SK-N-SH (cell line): ENCODE measurements around the gene MRPL43. TPM values are rescaled to one million over a fixed set of nuclear protein-coding genes. Genes with fewer than 3 reads are reported as not detected.

Experiments
- CTCF ChIA-PET: fragments of 300-600, 350-600 bp; formaldehyde crosslinking; extraction: SDS; loops from one replicate; lab custom pipeline; 2021; lab: Yijun Ruan, JAX
- POLR2A ChIA-PET: fragments of 350-600 bp; sonication (Branson Sonifier 250); formaldehyde crosslinking; extraction: SDS; loops from one replicate; lab custom pipeline; 2020; ENCODE audit warnings: antibody characterized with exemption, inconsistent platforms; lab: Yijun Ruan, JAX
- DNase-seq: peaks from one replicate; pipeline ENCODE4 v3.0.0; 2012
- H2AFZ ChIP-seq: fragments of 200-600 bp; sonication (generic); 2 replicates; pipeline ENCODE4 v1.8.1; 2016; ENCODE audit warnings: antibody characterized with exemption, mild to moderate bottlenecking, low read depth
- H3F3A ChIP-seq: fragments of 200-600 bp; sonication (generic); replicated peaks from 2 replicates; pipeline ENCODE3; 2016; ENCODE audit warnings: antibody characterized with exemption, mild to moderate bottlenecking; ENCODE audit not compliant: insufficient read depth
- H3K27ac ChIP-seq, 2 experiments: fragments of 200-500 bp in 1 of 2; fragments of 200-600 bp in 1 of 2; sonication (Bioruptor generic) in 1 of 2; sonication (generic), shearing (Covaris generic) in 1 of 2; 2 replicates each; pipeline versions ENCODE4 v1.5.1 to v1.6.1; 2014 to 2016; ENCODE audit warnings: low read depth in 2 of 2, inconsistent platforms in 1 of 2, low read length in 1 of 2, mild to moderate bottlenecking in 1 of 2, mixed read lengths in 1 of 2
- H3K27me3 ChIP-seq: fragments of 200-600 bp; sonication (generic), shearing (Covaris generic); 2 replicates; pipeline ENCODE4 v1.6.1; 2016; ENCODE audit warnings: mixed run types; ENCODE audit not compliant: insufficient read depth
- H3K36me3 ChIP-seq, 2 experiments: fragments of 200-500 bp in 1 of 2; fragments of 200-600 bp in 1 of 2; sonication (Bioruptor generic) in 1 of 2; sonication (generic) in 1 of 2; replicated peaks in 1 of 2; 2 replicates each; pipeline versions ENCODE3 to v1.5.1; 2014 to 2016; ENCODE audit warnings: low read length in 1 of 2, mild to moderate bottlenecking in 1 of 2; ENCODE audit not compliant: insufficient read depth in 2 of 2, control insufficient read depth in 1 of 2
- H3K4me1 ChIP-seq, 2 experiments: fragments of 200-500 bp in 1 of 2; fragments of 200-600 bp in 1 of 2; sonication (Bioruptor generic) in 1 of 2; sonication (generic), shearing (Covaris generic) in 1 of 2; 2 replicates each; pipeline versions ENCODE4 v1.5.1 to v1.6.1; 2014 to 2016; ENCODE audit warnings: low read depth in 1 of 2, low read length in 1 of 2, mixed run types in 1 of 2; ENCODE audit not compliant: insufficient read depth in 2 of 2, control insufficient read depth in 1 of 2
- H3K4me2 ChIP-seq: fragments of 200-600 bp; sonication (generic), shearing (Covaris generic); 2 replicates; pipeline ENCODE4 v1.6.1; 2017; ENCODE audit warnings: mixed run types
- H3K4me3 ChIP-seq, 2 experiments: fragments of 200-500 bp in 1 of 2; fragments of 200-600 bp in 1 of 2; sonication (Bioruptor generic) in 1 of 2; sonication (generic), shearing (Covaris generic) in 1 of 2; 2 replicates each; pipeline versions ENCODE4 v1.5.1 to v1.8.1; 2014 to 2016; ENCODE audit warnings: low read depth in 2 of 2, inconsistent platforms in 1 of 2, low read length in 1 of 2, mild to moderate bottlenecking in 1 of 2, mixed read lengths in 1 of 2, moderate library complexity in 1 of 2
- H3K79me2 ChIP-seq: fragments of 200-600 bp; sonication (generic); 2 replicates; pipeline ENCODE4 v1.8.1; 2017; ENCODE audit warnings: mild to moderate bottlenecking; ENCODE audit not compliant: insufficient read depth
- H3K9ac ChIP-seq: fragments of 200-600 bp; sonication (generic); 2 replicates; pipeline ENCODE4 v1.6.1; 2017; ENCODE audit warnings: mixed run types
- H3K9me2 ChIP-seq: fragments of 200-600 bp; sonication (generic); 2 replicates; pipeline ENCODE4 v1.6.1; 2017; ENCODE audit warnings: mixed run types
- H3K9me3 ChIP-seq: fragments of 200-600 bp; sonication (generic); 2 replicates; pipeline ENCODE4 v1.6.1; 2017; ENCODE audit warnings: mixed run types, mild to moderate bottlenecking, moderate library complexity
- H4K20me1 ChIP-seq: fragments of 200-600 bp; sonication (generic); 2 replicates; pipeline ENCODE4 v1.6.1; 2017; ENCODE audit warnings: mild to moderate bottlenecking, mixed run types; ENCODE audit not compliant: insufficient read depth
- CHD2 ChIP-seq: fragments of 150-350 bp; IDR thresholded peaks from 2 replicates; pipeline ENCODE4 v1.6.1; 2018; ENCODE audit warnings: low read length; ENCODE audit not compliant: partially characterized antibody
- CTCF ChIP-seq: fragments of 200-600 bp; sonication (generic); IDR thresholded peaks from 2 replicates; pipeline ENCODE4 v1.6.1; 2017; ENCODE audit warnings: antibody characterized with exemption, mild to moderate bottlenecking, moderate library complexity
- ELF1 ChIP-seq: IDR thresholded peaks from 2 replicates; pipeline ENCODE4 v1.4.0; 2012
- EZH2phosphoT487 ChIP-seq: fragments of 200-600 bp; sonication (generic); IDR thresholded peaks from 2 replicates; pipeline ENCODE4 v1.6.1; 2017; ENCODE audit warnings: low read depth, mixed run types, mild to moderate bottlenecking, antibody characterized with exemption, moderate library complexity, borderline replicate concordance
- FOSL2 ChIP-seq: IDR thresholded peaks from 2 replicates; pipeline ENCODE4 v1.4.0; 2012; ENCODE audit warnings: low read depth, mild to moderate bottlenecking, moderate library complexity, borderline replicate concordance
- GABPA ChIP-seq: IDR thresholded peaks from 2 replicates; pipeline ENCODE4 v1.4.0; 2012; ENCODE audit warnings: low read depth, mild to moderate bottlenecking
- GATA2 ChIP-seq: sonication (generic); formaldehyde crosslinking; IDR thresholded peaks from 2 replicates; pipeline ENCODE4 v1.5.0; 2020; ENCODE audit warnings: mild to moderate bottlenecking, missing genetic modification reagents
- MXI1 ChIP-seq: IDR thresholded peaks from 2 replicates; pipeline ENCODE4 v1.6.1; 2012; ENCODE audit warnings: mild to moderate bottlenecking, low read depth, low read length, improper control_type of control experiment
- NFIC ChIP-seq: IDR thresholded peaks from 2 replicates; pipeline ENCODE4 v1.4.0; 2012; ENCODE audit warnings: borderline replicate concordance
- NRF1 ChIP-seq: IDR thresholded peaks from 2 replicates; pipeline ENCODE4 v1.6.1; 2012; ENCODE audit warnings: low read depth, mild to moderate bottlenecking, low read length
- POLR2AphosphoS5 ChIP-seq: IDR thresholded peaks from 2 replicates; pipeline ENCODE4 v1.6.1; 2012; ENCODE audit warnings: low read depth, low read length
- RAD21 ChIP-seq: IDR thresholded peaks from 2 replicates; pipeline ENCODE4 v1.6.1; 2012; ENCODE audit warnings: mild to moderate bottlenecking, low read length
- RCOR1 ChIP-seq: fragments of 150-350 bp; IDR thresholded peaks from 2 replicates; pipeline ENCODE4 v1.6.1; 2017; ENCODE audit warnings: antibody characterized with exemption, low read length
- RFX5 ChIP-seq: IDR thresholded peaks from 2 replicates; pipeline ENCODE4 v1.6.1; 2012; ENCODE audit warnings: mild to moderate bottlenecking, improper control_type of control experiment, low read length
- SIN3A ChIP-seq: IDR thresholded peaks from 2 replicates; pipeline ENCODE4 v1.6.1; 2012; ENCODE audit warnings: low read depth, mild to moderate bottlenecking, low read length, moderate library complexity, borderline replicate concordance
- SMC3 ChIP-seq: IDR thresholded peaks from 2 replicates; pipeline ENCODE4 v1.6.1; 2012; ENCODE audit warnings: low read depth, low read length, improper control_type of control experiment
- YY1 ChIP-seq: IDR thresholded peaks from 2 replicates; pipeline ENCODE4 v1.4.0; 2012; ENCODE audit warnings: low read depth, mild to moderate bottlenecking
- ZBTB33 ChIP-seq: IDR thresholded peaks from 2 replicates; pipeline ENCODE4 v1.4.0; 2012; ENCODE audit warnings: low read depth, borderline replicate concordance
- WGBS: methylation state at CpG from one replicate; pipeline ENCODE4 v1.1.6; 2017; ENCODE audit warnings: low lambda C conversion rate; 5-methylcytosine and 5-hydroxymethylcytosine counted together
- polyA plus RNA-seq, 3 experiments: library from polyadenylated mRNA; depleted of rRNA; stranded (reverse); fragments of >200 nt; gene quantifications; 2 replicates each; pipeline ENCODE4 v1.2.3, GENCODE V29; 2012
- TF ChIP-seq, protein P1 (sequence below): fragments of 150-350 bp; IDR thresholded peaks from 2 replicates; pipeline ENCODE4 v1.6.1; 2017; ENCODE audit warnings: antibody characterized with exemption, low read length, low read depth, borderline replicate concordance
- TF ChIP-seq, protein P2 (sequence below): fragments of 150-350 bp; IDR thresholded peaks from 2 replicates; pipeline ENCODE4 v1.6.1; 2016; ENCODE audit warnings: mild to moderate bottlenecking, low read depth, low read length

MRPL43 gene
- polyA plus RNA-seq, 1 of the 3 experiments (the other 2 are of a cell fraction) = 208 TPM

DNA sequence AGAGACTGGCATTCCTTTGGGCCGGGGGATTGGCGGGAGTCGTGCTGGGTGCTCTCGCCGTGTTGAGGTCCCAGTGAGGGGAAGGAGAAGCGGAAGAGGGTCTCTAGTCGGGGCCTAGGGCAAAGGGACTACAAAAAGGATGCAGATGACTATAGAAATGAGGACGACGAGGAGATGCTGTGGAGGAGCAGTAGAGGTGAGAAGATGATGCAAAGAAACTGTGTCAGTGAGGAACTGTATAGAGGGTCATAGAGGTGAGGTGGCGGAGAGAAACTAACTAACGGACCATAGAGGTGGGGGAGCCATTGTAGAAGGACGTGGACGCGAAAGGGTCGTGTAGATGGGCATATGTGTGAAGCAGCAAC, 370 bp upstream of the MRPL43 start (continued):
- TF ChIP-seq ZBTB33 = no peak
- no peak for TF ChIP-seq SMC3
- TF ChIP-seq MXI1 = no peak

GRCh38 chr10:100986623-100986951, 710 bp downstream of the MRPL43 start:
- Histone ChIP-seq H3F3A (no peaks in the 10 kb centered on the region), H3K4me1 (peaks cover 21 to 45% of the 10 kb centered on the region in 2 experiments), H3K79me2 (peaks cover 57% of the 10 kb centered on the region), H3K9ac (peak overlapping the region; percentile 84), H3K27me3 (no peaks in the 10 kb centered on the region), H4K20me1 (0 out of 2 replicates have a peak, but pooled peaks cover 4% of the 10 kb centered on the region), H3K4me2 (peak overlapping the region; percentile 98), H3K4me3 (peak overlapping the region; percentile 85 to 98), H3K27ac (peak overlapping the region in 1 of 2 experiments; percentile 95; a peak in 2 of 4 replicates), H3K9me2 (no peaks in the 10 kb centered on the region), H3K36me3 (peaks cover 29 to 47% of the 10 kb centered on the region in 2 experiments), H2AFZ (peak overlapping the region; percentile 90; the same call in 1 of the 2 replicates), H3K9me3 (no peaks in the 10 kb centered on the region)
- ChIA-PET POLR2A (interaction anchor here (1.1 kb wide), 1 partner anchor 45 kb away, joined by 3 read pairs; the partner anchor contains the start of genes PDZD7 and SFXN3), CTCF (interaction anchor here (1.1 to 24.5 kb wide), 3 partner anchors 12 to 67 kb away, joined by 3 to 443 read pairs (median 81); partner anchors contain the start of gene LZTS2)
- WGBS = 14% methylated on average over 1 of the region's 17 CpGs
- DNase-seq = no peak
- TF ChIP-seq GABPA (no peak), CTCF (no peak), YY1 (no peak), FOSL2 (no peak), NRF1 (no peak), CHD2 (no peak), EZH2phosphoT487 (no peak), GATA2 (CRISPR knock-in tag) (no peak), ELF1 (no peak), RFX5 (no peak), SIN3A (no peak), SMC3 (no peak), POLR2AphosphoS5 (no peak), RAD21 (no peak), RCOR1 (no peak), NFIC (no peak)
- TF ChIP-seq, protein P1, sequence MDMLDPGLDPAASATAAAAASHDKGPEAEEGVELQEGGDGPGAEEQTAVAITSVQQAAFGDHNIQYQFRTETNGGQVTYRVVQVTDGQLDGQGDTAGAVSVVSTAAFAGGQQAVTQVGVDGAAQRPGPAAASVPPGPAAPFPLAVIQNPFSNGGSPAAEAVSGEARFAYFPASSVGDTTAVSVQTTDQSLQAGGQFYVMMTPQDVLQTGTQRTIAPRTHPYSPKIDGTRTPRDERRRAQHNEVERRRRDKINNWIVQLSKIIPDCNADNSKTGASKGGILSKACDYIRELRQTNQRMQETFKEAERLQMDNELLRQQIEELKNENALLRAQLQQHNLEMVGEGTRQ = no peak
- TF ChIP-seq, protein P2, sequence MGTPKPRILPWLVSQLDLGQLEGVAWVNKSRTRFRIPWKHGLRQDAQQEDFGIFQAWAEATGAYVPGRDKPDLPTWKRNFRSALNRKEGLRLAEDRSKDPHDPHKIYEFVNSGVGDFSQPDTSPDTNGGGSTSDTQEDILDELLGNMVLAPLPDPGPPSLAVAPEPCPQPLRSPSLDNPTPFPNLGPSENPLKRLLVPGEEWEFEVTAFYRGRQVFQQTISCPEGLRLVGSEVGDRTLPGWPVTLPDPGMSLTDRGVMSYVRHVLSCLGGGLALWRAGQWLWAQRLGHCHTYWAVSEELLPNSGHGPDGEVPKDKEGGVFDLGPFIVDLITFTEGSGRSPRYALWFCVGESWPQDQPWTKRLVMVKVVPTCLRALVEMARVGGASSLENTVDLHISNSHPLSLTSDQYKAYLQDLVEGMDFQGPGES = no peak
